DND-41 (cell line): ENCODE results near the gene ERBB4.

Source experiments
- EZH2 ChIP-seq: IDR thresholded peaks from 3 replicates; pipeline ENCODE4 v1.6.1; 2012; ENCODE audit warnings: borderline replicate concordance, low read depth, mild to moderate bottlenecking, moderate library complexity, low read length, inconsistent platforms; ENCODE audit not compliant: severe bottlenecking
- TF ChIP-seq, protein P1 (sequence below): IDR thresholded peaks from 2 replicates; pipeline ENCODE4 v1.5.1; 2012; ENCODE audit warnings: borderline replicate concordance, low read length, moderate library complexity, mild to moderate bottlenecking; ENCODE audit not compliant: poor library complexity, severe bottlenecking; ENCODE audit errors: extremely low read depth

DNA sequence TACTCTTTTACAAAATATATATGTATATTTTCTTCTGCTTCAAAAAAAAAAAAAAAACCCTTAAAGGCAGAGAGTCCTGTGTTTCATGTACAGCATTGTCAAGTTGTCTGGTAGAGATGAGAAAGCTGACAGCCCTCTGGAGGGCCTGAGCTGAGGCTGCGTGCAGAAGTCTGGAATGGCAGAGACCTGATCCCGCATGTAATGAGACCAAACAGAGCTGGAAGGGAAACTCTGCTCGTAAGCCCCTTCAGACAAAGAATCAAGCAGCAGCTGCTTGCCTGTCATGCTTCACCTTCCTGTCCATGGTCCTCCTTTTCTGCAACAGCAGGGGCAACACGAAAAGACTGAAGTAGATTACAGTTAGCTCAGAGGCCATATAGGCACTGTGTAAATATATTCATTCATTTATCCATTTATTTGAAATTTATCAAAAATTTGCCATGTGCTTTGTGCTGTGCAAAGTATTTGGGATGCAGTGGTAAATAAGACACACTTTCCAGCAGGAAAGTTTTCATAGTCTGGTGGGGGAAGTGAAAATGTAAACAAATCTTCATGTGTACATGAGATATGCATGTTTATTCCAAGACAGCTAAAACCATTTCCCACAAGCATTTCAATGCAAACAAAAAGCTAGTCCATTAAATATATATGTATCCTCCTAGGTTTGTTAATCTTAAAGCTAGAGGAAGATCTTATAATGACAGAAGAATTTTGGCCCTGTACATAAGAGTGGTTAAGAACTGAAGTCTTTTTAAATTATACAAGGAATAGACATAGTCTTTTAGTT is 1069.5 kb downstream of the ERBB4 start:
- TF ChIP-seq, protein P1, sequence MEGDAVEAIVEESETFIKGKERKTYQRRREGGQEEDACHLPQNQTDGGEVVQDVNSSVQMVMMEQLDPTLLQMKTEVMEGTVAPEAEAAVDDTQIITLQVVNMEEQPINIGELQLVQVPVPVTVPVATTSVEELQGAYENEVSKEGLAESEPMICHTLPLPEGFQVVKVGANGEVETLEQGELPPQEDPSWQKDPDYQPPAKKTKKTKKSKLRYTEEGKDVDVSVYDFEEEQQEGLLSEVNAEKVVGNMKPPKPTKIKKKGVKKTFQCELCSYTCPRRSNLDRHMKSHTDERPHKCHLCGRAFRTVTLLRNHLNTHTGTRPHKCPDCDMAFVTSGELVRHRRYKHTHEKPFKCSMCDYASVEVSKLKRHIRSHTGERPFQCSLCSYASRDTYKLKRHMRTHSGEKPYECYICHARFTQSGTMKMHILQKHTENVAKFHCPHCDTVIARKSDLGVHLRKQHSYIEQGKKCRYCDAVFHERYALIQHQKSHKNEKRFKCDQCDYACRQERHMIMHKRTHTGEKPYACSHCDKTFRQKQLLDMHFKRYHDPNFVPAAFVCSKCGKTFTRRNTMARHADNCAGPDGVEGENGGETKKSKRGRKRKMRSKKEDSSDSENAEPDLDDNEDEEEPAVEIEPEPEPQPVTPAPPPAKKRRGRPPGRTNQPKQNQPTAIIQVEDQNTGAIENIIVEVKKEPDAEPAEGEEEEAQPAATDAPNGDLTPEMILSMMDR, result no peak
- no peak for TF ChIP-seq EZH2
